K562 (cell line): ENCODE measurements around the gene LY6G6C. TPM values are rescaled to one million over a fixed set of nuclear protein-coding genes. Genes with fewer than 3 reads are reported as not detected.
A peak's percentile ranks its signal among the peaks of the same experiment; 100 is the strongest.

ENCODE experiments used
- CBFA2T2 ChIP-seq: fragments of 450-650 bp; conservative IDR thresholded peaks from 2 replicates; pipeline ENCODE4 v1.6.1; 2017; ENCODE audit warnings: mild to moderate bottlenecking
- DPF2 ChIP-seq: fragments of 450-650 bp; IDR thresholded peaks from 2 replicates; pipeline ENCODE4 v1.6.1; 2016
- ELF1 ChIP-seq: fragments of 200-800 bp; sonication (Bioruptor generic); IDR thresholded peaks from 2 replicates; pipeline ENCODE4 v1.6.1; 2016; ENCODE audit warnings: missing genetic modification characterization, missing compliant biosample characterization
- FOSL1 ChIP-seq: fragments of 200-800 bp; sonication (Bioruptor generic); conservative IDR thresholded peaks from 2 replicates; pipeline ENCODE4 v1.6.1; 2016; ENCODE audit warnings: missing genetic modification characterization, missing compliant biosample characterization
- FOXM1 ChIP-seq, 2 experiments: fragments of 450-650 bp in 1 of 2; sonication (generic) in 1 of 2; formaldehyde crosslinking in 1 of 2; IDR thresholded peaks; 2 replicates each; pipeline versions ENCODE4 v1.6.1 to v1.9.0; 2017 to 2022; ENCODE audit warnings: low read depth in 2 of 2, mild to moderate bottlenecking in 2 of 2, missing genetic modification reagents in 1 of 2, moderate library complexity in 1 of 2
- MXI1 ChIP-seq: IDR thresholded peaks from 2 replicates; pipeline ENCODE4 v1.6.1; 2011; ENCODE audit warnings: low read depth, mild to moderate bottlenecking, improper control_type of control experiment, low read length
- NCOA2 ChIP-seq, 2 experiments: fragments of 450-650 bp; IDR thresholded peaks; 2 replicates each; pipeline ENCODE4 v1.6.1; 2018; ENCODE audit warnings: mild to moderate bottlenecking in 2 of 2, moderate library complexity in 1 of 2; ENCODE audit not compliant: partially characterized antibody in 2 of 2
- NEUROD1 ChIP-seq: fragments of 150-350 bp; IDR thresholded peaks from 2 replicates; pipeline ENCODE4 v1.6.1; 2014; ENCODE audit warnings: borderline replicate concordance, low read length, low read depth; ENCODE audit not compliant: partially characterized antibody
- NFATC3 ChIP-seq: fragments of 450-650 bp; IDR thresholded peaks from 2 replicates; pipeline ENCODE4 v1.6.1; 2017; ENCODE audit warnings: mild to moderate bottlenecking
- POLR2H ChIP-seq: IDR thresholded peaks from 2 replicates; pipeline ENCODE4 v1.6.1; 2016; ENCODE audit warnings: missing genetic modification characterization, low read depth, mild to moderate bottlenecking, control low read depth, missing compliant biosample characterization, moderate library complexity
- POLR3A ChIP-seq: IDR thresholded peaks from 2 replicates; pipeline ENCODE4 v1.6.1; 2011; ENCODE audit warnings: borderline replicate concordance, mild to moderate bottlenecking, moderate library complexity; ENCODE audit not compliant: insufficient read length, insufficient read depth; ENCODE audit errors: extremely low read depth
- ZBTB7A ChIP-seq: IDR thresholded peaks from 2 replicates; pipeline ENCODE4 v1.6.1; 2011; ENCODE audit warnings: low read depth, mild to moderate bottlenecking, low read length, moderate library complexity, borderline replicate concordance; ENCODE audit not compliant: control insufficient read depth
- ZNF146 ChIP-seq: IDR thresholded peaks from one replicate; pipeline ENCODE4 v1.6.1; 2018; ENCODE audit warnings: missing compliant biosample characterization; ENCODE audit not compliant: unreplicated experiment
- ZNF263 ChIP-seq: sonication (generic); formaldehyde crosslinking; IDR thresholded peaks from 2 replicates; pipeline ENCODE4 v1.8.0; 2022; ENCODE audit warnings: mild to moderate bottlenecking, missing genetic modification reagents, borderline replicate concordance
- ZNF384 ChIP-seq: IDR thresholded peaks from 2 replicates; pipeline ENCODE4 v1.6.1; 2012; ENCODE audit warnings: low read depth, low read length, improper control_type of control experiment
- ZNF717 ChIP-seq: fragments of 250-450 bp; sonication (Bioruptor Pico); IDR thresholded peaks from 2 replicates; pipeline ENCODE4 v1.5.0; 2021
- polyA plus RNA-seq, 8 experiments: library from polyadenylated mRNA; depleted of rRNA in 4 of 8; stranded (reverse) in 5 of 8; unstranded in 3 of 8; fragments of >200 nt; fragmentation: Nextera tagmentation in 2 of 8; fragmentation: Illumina TruSeq in 1 of 8; extraction: Ambion mirVana in 2 of 8; extraction: Trizol in 1 of 8; gene quantifications; 2 replicates each; pipeline versions ENCODE4 v1.2.1 to v1.2.3, GENCODE V29; 2011 to 2014; ENCODE audit warnings: inconsistent platforms in 1 of 8, missing spikeins in 1 of 8
- total RNA-seq, 7 experiments: library from RNA; depleted of rRNA in 6 of 7; stranded (reverse); fragments of >200 nt in 6 of 7; fragmentation: Illumina TruSeq in 2 of 7; extraction: Trizol in 2 of 7; gene quantifications; 2 replicates each; pipeline versions ENCODE4 v1.2.1 to v1.2.3, GENCODE V29; 2011 to 2021; ENCODE audit warnings: low replicate concordance in 1 of 7
- TF ChIP-seq, protein P1 (sequence below): sonication (generic); formaldehyde crosslinking; IDR thresholded peaks from 2 replicates; pipeline ENCODE4 v1.8.0; 2022; ENCODE audit warnings: mild to moderate bottlenecking, missing genetic modification reagents
- TF ChIP-seq, protein P2 (sequence below): fragments of 450-650 bp; IDR thresholded peaks from 2 replicates; pipeline ENCODE4 v1.6.1; 2017; ENCODE audit warnings: antibody characterized with exemption, mild to moderate bottlenecking
- TF ChIP-seq, protein P3 (sequence below): sonication (generic); formaldehyde crosslinking; IDR thresholded peaks from 2 replicates; pipeline ENCODE4 v1.8.1; 2023; ENCODE audit warnings: mild to moderate bottlenecking, missing genetic modification reagents

Gene LY6G6C
- total and polyA plus RNA-seq, 9 of the 15 experiments (the other 6 are each of a cell fraction or from before 2014, with no cell fraction given) = 0.06 to 0.20 TPM; not detected in 7

DNA sequence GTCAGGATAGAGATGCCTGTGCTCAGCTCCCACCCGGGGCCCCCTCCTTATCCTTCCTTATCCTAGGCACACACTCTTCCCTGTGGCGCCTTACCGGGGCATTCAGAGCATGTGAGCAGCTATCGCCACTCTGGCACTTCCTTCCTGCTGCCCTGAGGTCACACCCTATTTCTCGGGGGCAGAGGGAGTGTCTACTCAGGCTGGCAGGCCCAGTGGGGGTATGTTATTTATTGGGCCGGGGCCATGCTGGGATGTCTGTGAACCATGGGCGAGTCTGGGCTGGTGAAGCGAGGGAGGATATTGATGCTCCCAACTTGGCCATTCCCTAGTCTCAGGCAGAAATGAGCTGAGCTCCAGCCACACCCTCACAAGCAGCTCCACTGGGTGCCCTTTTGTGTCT lies 10.3 kb downstream of the LY6G6C start (continued):
- TF ChIP-seq, protein P1, sequence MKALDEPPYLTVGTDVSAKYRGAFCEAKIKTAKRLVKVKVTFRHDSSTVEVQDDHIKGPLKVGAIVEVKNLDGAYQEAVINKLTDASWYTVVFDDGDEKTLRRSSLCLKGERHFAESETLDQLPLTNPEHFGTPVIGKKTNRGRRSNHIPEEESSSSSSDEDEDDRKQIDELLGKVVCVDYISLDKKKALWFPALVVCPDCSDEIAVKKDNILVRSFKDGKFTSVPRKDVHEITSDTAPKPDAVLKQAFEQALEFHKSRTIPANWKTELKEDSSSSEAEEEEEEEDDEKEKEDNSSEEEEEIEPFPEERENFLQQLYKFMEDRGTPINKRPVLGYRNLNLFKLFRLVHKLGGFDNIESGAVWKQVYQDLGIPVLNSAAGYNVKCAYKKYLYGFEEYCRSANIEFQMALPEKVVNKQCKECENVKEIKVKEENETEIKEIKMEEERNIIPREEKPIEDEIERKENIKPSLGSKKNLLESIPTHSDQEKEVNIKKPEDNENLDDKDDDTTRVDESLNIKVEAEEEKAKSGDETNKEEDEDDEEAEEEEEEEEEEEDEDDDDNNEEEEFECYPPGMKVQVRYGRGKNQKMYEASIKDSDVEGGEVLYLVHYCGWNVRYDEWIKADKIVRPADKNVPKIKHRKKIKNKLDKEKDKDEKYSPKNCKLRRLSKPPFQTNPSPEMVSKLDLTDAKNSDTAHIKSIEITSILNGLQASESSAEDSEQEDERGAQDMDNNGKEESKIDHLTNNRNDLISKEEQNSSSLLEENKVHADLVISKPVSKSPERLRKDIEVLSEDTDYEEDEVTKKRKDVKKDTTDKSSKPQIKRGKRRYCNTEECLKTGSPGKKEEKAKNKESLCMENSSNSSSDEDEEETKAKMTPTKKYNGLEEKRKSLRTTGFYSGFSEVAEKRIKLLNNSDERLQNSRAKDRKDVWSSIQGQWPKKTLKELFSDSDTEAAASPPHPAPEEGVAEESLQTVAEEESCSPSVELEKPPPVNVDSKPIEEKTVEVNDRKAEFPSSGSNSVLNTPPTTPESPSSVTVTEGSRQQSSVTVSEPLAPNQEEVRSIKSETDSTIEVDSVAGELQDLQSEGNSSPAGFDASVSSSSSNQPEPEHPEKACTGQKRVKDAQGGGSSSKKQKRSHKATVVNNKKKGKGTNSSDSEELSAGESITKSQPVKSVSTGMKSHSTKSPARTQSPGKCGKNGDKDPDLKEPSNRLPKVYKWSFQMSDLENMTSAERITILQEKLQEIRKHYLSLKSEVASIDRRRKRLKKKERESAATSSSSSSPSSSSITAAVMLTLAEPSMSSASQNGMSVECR (CRISPR knock-in tag) = no peak
- TF ChIP-seq FOXM1 (IDR thresholded peaks at IDR 0.05; ENCODE audit: low read depth) (no peak), FOXM1 (CRISPR knock-in tag; IDR thresholded peaks at IDR 0.05; ENCODE audit: low read depth) (no peak), DPF2 (no peak), MXI1 (no peak), ELF1 (tag) (no peak), NCOA2 (IDR thresholded peaks at IDR 0.05; ENCODE audit: partially characterized antibody in 2 of 2) (no peak), NFATC3 (no peak), POLR2H (tag) (no peak), ZNF146 (CRISPR knock-in tag) (no peak), ZNF384 (no peak), FOSL1 (tag) (no peak), CBFA2T2 (0 out of 2 replicates have a peak, but pooled peaks have one; percentile 31), POLR3A (no peak), ZBTB7A (0 out of 2 replicates have a peak, but pooled peaks have one; percentile 26), ZNF717 (CRISPR knock-in tag) (no peak), ZNF263 (no peak), NEUROD1 (no peak)
- TF ChIP-seq, protein P2, sequence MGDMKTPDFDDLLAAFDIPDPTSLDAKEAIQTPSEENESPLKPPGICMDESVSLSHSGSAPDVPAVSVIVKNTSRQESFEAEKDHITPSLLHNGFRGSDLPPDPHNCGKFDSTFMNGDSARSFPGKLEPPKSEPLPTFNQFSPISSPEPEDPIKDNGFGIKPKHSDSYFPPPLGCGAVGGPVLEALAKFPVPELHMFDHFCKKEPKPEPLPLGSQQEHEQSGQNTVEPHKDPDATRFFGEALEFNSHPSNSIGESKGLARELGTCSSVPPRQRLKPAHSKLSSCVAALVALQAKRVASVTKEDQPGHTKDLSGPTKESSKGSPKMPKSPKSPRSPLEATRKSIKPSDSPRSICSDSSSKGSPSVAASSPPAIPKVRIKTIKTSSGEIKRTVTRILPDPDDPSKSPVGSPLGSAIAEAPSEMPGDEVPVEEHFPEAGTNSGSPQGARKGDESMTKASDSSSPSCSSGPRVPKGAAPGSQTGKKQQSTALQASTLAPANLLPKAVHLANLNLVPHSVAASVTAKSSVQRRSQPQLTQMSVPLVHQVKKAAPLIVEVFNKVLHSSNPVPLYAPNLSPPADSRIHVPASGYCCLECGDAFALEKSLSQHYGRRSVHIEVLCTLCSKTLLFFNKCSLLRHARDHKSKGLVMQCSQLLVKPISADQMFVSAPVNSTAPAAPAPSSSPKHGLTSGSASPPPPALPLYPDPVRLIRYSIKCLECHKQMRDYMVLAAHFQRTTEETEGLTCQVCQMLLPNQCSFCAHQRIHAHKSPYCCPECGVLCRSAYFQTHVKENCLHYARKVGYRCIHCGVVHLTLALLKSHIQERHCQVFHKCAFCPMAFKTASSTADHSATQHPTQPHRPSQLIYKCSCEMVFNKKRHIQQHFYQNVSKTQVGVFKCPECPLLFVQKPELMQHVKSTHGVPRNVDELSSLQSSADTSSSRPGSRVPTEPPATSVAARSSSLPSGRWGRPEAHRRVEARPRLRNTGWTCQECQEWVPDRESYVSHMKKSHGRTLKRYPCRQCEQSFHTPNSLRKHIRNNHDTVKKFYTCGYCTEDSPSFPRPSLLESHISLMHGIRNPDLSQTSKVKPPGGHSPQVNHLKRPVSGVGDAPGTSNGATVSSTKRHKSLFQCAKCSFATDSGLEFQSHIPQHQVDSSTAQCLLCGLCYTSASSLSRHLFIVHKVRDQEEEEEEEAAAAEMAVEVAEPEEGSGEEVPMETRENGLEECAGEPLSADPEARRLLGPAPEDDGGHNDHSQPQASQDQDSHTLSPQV = 0 out of 2 replicates have a peak, but pooled peaks have one; percentile 39
- TF ChIP-seq, protein P3, sequence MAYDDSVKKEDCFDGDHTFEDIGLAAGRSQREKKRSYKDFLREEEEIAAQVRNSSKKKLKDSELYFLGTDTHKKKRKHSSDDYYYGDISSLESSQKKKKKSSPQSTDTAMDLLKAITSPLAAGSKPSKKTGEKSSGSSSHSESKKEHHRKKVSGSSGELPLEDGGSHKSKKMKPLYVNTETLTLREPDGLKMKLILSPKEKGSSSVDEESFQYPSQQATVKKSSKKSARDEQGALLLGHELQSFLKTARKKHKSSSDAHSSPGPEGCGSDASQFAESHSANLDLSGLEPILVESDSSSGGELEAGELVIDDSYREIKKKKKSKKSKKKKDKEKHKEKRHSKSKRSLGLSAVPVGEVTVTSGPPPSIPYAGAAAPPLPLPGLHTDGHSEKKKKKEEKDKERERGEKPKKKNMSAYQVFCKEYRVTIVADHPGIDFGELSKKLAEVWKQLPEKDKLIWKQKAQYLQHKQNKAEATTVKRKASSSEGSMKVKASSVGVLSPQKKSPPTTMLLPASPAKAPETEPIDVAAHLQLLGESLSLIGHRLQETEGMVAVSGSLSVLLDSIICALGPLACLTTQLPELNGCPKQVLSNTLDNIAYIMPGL (CRISPR knock-in tag) = no peak
